Activated CD4-positive, alpha-beta T cell treated with anti-CD3 and anti-CD28 coated beads, Interleukin-2, amount 50 U/mL, for 1 hour (primary cell): ENCODE results near the gene PPP2R5E.
"Not testable (repeated sequence)": the region's sequence is repeated elsewhere in the genome, so short reads cannot be mapped to it uniquely, and the experiment has no call there.

ENCODE experiments used
- DNase-seq: peaks from one replicate; pipeline ENCODE4 v3.0.0-alpha.2; 2020

Gene PPP2R5E

DNA sequence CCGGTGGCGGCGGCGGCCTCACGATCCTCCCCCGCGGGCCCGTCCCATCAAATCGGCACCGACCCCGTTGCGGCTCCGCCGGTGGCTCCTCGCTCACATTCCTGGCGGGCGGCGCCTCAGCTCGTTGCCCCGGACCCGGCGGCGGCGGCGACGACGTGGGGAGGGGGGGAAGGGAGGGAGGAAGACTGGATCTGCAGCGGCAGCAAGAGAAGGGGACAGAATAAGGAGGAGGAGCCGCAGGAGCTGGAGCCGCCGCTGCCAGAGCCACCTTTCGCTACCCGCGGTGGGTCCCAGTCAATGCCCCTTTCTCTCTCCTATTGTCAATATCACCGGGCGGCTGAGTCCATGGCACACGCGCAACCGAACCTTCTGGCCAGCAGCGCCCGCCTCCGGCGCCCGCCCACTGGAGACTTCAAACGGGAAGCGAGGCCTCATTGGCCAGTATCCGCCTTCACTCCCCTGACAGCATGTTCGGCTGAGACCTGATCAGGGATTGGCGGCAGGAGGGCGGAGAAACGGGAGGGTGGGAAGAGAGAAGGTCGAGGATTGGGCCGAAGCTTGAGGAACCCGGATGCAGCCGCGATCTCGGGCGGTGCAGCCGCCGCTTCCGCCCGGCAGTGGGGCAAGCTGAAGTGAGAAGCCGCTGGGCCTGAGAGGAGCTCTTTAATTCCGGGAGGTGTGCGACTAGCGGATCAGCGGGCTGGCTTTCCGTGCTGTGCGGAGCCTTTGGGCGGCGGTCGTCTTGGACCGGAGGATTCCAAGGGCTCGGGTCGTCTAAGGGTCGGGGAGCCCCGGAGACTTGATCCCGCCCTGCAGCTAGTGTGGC is at the start of gene PPP2R5E:
PPP2R5E (minus strand) TSS at position 378 of the 826 bp plus-strand sequence. CDS start 3,692 bp downstream, outside the sequence.
- DNase-seq = peak; percentile 97

DNA sequence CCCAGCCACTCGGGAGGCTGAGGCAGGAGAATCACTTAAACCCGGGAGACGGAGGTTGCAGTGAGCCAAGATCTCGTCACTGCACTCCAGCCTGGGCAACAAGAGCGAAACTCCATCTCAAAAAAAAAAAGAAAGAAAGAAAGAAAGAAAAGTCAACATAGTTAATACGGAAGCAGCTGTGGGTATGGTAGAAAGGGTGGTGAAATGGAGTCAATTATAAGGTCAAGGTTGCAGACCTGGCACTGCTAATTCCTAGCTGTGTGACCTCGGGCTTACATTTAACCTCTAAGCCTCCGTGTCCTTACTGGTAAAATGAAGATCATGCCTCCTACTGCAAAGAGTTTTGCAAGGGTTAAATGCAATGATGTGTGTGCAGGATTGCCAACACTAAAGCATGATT is 39.9 kb upstream of the PPP2R5E start:
- not testable (repeated sequence) for DNase-seq

DNA sequence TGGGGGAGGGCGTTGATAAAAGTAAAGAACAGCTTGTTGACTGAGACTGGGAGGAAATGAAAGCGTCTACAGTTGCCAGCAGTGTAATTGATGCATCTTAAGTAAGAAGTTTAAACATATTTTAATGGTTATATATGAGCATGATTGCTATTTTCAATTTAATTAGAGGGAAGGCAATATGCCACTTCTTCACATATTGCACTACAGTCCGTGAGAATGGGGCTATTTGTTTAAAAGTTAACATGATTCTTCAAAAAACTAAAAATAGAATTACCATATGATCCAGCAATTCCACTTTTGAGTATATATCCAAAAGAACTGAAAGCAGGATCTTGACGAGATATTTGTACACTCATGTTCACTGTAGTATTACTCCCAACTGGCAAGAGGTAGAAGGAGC is 38.3 kb upstream of the PPP2R5E start:
- DNase-seq = no peak

DNA sequence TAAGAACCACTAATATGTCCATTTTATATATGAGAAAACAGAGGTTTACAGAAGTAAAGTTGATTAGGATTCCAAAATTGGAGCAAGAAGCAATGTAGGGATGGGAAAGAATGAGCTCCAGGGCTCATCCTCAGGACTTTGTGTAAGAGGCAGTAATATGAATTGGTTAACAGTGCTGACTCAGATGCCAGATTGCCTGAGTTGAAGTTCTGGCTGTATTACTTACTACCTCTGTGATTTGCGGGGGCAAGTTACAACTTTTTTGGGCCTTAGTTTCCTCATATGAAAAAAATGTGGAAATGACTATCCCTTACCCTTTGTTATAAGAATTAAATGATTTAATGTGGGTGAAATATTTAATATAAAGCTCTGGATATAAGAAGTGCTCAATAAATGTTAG is 35.1 kb upstream of the PPP2R5E start:
- no peak for DNase-seq

DNA sequence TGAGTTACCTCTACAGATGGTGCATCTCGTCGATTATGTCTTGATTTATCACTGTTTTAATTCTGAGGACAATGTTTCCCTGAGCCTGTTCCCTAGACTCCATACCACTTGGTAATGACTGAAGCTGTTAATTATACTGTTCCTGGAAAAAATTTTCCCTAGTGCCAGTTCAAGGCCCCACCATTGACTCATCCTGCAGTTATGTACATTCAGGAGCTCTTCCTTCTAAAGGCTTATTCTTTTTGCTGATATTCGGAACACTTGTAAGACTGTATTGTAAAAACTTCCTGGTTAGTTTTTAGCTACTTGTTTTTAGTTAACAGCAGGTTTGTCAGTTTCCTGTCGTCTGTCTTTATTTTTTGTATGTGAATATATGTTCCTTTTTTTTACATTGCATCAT is 30.4 kb upstream of the PPP2R5E start:
- no peak for DNase-seq

DNA sequence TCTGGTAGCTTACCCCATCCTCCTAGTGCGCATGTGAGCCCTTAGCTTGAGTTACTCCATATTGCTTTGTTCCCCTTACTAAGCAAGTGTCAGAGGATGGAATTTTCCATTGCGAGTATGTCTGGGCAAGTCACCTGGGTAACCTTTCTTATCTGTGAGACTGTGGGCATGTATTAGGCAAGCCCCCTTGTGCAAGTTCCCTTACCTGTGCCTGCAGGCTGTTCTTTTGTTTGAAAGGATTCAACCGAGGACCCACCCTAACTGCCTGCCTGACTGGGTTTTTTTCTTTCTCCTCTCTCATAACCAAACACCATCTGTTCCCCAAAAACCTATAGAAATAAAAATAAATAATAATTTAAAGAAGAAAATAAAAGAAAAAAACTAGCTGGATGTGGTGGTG is 22.3 kb upstream of the PPP2R5E start:
- DNase-seq = no peak

DNA sequence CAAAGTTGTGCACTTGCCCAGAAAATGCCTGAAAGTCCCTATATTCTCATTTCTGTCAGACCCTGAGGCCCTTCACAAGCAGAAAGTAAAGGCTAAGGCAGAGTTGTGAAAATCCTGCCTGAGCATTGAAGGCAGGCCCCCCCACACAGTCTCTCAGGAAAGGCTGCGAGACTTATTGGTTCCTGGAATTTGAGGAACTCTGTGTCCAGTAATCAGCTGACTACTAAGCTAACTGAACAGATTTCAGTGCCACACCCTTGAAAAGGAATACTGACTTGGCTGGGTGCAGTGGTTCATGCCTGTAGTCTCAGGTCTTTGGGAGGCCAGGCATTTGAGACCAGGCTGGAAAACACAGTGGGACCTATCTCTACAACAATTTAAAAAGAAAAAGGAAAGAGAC is 21.1 kb upstream of the PPP2R5E start:
- DNase-seq = no peak

DNA sequence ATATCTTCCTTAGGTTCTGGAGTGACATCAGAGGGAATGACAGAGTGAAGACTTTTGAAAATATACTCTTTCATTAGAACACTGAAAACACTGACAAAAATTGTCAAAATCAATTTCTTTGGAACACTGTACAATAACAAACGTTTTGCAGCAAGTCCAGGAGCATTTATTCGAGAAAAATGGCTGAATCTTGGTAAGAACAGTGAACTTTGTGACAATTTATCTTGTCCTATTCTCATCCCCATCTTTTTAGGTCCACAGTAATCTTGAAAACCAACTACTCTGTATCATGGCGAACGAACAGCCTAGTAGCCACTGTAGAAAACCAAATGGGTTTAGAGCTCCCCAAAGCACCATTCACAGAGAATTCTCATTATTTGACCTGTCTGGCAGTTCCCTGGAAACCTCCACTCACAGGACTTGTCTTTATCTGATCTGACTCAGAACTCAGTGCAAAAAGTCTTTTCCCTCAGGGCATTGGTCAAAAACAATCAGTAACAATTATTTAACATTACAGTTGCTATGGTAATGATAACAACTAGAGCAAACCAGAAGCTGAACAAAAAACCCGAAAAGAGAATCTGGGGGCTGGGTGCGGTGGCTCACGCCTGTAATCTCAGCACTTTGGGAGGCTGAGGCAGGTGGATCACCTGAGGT is 20.3 kb upstream of the PPP2R5E start:
- no peak for DNase-seq

DNA sequence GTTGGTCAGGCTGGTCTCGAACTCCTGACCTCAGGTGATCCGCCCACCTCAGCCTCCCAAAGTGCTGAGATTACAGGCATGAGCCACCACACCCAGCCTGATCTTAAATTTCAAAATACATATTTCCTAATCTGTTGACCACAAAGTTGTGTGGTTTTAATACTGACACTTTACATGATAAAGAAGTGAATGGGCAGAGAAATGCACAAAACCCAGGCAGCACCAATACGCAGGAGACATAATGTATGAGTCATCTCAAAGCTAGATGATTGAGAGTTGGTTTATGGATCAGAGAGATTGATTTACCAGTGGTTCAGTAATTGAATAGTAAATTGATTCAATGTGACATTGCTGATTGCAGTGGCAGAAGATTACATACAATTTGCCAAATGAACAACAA is 19.2 kb upstream of the PPP2R5E start:
- DNase-seq = no peak

DNA sequence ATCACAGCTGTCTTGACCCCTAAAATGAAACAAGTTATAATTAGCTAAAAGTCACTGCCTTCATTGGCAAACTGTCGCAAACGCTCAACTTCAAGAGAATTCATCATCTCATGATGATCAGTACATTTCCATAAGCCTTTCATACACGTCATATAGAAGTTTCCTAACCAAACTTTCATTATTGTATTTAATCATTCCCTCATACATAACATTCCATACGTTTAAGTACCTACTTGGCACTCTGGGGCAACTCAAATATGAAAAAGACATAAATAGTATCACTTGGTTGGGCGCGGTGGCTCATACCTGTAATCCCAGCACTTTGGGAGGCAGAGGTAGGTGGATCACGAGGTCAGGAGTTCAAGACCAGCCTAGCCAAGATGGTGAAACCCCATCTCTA is 12.4 kb upstream of the PPP2R5E start:
- DNase-seq = no peak

DNA sequence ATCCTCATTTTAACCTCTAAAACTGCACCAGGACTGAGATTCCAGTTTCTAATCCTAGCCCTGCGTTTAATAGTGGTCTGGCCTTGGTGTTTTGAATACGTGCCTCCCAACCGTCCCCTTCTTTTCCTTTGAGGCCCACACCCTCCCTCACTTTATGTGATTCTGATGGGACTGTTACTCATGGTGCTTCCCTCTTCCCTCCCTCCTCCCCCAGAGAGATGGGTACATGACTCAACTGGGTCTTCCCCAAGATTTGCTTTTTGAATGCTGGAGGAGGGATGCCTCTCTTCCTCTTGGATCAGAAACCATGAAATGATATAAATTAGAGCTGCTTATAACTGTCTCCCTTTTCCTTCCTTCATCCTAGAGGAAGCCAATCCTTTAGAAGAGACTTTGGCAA is 8.2 kb upstream of the PPP2R5E start:
- DNase-seq = no peak

DNA sequence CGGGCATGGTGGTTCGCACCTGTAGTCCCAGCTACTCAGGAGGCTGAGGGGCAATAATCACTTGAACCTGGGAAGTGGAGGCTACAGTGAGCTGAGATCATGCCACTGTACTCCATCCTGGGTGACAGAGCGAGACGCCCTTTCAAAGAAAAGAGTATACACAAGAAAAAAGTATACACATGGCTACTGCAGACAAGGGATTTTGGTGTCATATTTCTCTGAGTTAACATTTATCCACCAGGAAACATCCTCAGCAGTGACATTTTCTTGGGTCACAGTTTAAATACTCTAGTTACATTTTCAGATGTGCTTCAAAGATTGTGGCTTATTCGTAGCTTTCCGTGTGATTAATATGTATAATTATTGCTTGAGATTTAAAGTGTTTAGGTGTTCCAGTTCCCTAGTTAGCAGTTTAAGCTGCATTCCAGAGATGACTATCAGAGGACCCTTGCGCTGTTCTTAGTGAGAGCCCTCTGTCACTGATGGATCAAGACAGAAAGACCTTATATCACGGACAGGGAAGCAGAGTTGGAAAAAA is 4.7 kb upstream of the PPP2R5E start:
- no peak for DNase-seq

DNA sequence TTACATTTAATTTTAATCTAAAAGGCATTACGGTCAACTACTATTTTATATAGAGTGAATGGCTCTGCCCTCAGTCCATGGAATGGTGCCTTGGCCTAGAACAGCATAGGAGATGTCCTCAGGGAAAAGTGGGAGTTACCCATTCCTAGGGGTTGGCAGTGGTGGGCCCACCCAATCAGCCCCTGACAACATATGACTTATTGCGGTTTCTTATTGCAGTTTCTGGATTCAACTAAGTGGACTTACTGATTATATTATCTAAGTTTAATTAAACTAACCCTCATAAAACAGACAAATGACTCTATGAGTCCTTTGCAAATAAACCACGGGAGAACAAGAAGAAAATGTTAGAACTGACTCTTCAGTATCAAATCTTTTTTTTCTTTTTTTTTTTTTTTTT is 2.3 kb upstream of the PPP2R5E start:
- no peak for DNase-seq

DNA sequence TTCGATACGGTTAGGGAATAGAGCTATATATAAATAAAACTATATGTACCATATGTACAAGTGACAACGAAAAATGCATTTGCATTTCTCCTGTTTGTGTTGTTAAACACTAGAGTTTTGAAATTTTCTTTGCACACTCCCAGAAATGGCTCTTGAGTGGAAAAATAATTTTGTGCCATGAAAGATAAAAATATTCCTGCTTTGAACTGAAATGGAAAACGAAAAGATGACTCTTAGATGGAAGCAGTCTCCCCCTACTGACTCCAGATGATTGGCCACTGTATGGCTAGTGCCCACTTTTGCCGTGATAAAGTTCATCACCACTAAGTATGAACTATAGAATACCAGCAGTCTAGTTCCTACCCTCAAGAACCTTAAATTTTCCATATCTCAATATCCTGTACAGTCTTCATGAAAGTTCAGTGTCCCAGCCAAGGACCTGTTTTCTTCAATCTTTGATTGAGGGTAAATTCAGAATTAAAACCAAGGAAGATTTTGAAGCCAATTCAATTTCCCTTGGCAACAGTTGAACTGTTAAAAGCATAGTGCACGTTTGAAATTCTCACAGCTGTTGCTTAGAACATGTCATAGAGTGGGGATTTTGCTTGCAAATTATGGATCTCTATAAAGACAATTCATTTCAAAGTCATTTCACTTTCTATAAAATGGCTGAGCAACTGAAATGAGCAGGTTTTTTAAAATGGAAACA is 1.6 kb upstream of the PPP2R5E start:
- no peak for DNase-seq

DNA sequence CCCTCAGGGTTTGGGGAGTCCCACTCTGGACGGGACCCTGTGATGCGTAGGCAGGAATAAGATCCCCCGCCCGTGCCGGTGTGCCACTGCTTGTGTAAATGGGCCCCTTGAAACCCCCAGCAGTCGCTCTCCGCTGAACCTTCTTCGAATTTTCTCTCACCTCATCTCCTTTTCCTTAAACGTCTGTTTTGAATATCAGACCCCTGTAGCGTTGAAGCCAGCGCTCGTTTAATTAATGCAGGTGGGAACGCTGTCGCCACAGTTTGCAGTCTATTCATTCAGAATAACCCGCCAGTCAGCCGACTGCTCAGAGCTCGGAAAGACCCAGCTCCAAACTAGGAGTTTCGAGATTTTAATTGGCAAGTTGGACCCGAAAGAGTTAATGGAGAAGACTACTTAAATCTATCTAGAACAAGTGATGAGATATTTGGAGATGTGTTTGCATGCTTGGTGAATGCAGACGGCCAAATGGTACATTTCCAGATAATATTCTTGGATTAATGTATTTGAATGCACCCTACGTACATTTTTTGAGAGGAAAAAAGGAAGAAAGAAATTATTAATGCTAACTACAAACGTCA is 739 bp upstream of the PPP2R5E start:
- no peak for DNase-seq

DNA sequence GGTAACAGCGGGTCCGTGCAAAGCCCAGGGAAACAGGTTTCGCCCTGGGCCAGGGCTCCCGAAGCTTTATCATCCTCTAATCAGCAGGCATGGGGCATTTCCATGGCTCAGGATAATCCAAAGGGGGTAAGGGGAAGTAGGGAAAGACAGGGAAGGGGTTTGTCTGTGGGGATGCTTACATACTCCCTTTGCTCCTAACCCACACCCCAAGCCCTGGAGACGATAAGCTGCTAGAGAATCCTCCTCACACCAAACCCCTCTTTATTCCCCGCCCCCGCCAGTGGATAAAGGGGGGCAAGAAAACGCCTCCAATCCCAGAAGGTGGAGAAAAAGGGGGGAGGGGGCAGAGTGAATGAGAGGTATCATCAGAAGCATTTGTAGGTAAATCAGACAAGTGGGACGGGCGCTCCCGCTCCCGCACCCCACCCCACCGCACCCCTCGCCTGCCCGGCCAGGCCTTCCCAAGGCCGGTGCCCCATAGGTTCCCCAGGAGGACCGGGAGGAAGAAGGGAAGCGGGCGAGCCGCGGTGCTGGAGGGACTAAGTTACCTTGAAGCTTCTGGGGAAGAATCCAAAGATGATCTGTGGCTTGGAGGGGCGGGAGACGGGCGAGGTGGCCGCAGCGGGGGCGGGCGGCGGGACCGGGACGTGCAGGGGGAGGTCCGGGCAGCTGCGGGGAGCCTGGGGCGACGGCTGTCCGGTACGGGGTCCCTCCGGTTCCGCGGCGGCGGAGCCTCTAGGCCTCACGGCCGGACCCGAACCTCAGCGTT is 762 bp downstream of the PPP2R5E start:
- DNase-seq = no peak

DNA sequence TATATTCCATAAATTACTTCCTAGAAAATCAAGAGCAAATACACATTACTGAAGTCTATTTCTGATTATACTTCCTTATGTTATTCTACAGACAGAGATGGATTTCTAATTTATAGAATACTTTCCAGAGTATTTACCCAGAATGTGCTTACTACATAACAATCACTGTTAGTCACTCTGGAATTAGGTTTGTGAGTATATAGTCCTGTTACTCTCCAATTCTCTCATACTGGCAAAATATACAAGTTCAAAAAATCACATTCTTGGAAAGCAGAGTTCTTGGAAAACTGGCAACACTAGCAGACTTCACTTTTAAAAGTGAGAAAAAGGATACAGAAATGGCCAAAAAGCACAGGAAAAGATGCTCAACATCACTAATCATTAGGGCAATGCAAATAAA is 7.3 kb downstream of the PPP2R5E start:
- no peak for DNase-seq

DNA sequence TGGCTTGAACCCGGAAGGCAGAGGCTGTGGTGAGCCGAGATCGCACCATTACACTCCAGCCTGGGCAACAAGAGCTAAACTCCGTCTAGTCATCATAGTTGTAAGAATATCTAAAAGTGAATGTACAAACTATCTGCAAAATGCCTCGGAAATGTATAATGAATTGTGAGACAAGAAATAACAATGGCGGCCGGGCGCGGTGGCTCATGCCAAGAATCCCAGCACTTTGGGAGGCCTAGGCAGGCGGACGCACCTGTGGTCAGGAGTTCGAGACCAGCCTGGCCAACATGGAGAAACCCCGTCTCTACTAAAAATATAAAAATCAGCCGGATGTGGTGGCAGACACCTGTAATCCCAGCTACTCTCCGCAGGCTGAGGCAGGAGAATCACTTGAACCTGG is 9.7 kb downstream of the PPP2R5E start:
- DNase-seq = no peak

DNA sequence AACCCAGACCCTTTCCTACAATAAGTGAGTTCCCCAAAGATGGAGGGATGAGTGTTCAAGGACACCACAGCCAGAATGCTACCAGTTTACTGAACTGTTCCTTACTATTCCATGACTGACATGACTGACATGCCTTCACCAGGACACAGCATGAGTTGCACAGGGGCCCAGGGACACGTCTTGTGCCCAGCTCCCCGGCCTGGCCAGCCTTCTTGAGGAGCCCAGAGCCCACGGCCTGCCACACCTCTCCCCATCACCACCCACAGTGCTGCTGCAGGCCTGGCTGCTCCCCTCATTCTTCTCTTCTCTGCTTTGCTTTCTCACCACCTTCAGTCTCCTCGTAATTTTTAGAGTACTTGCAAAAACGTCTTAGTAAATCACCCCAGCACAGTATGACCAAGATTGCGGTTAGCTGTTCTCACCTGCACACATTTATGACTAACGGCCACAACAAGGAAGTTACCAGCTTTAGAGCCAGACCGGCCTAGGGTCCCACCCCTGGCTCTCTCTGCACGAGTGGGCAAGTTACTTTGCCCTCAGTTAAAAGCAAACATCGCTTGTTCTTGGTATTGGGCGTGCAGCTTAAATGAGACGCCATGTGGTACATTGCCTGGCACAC is 18.5 kb downstream of the PPP2R5E start:
- DNase-seq = no peak

DNA sequence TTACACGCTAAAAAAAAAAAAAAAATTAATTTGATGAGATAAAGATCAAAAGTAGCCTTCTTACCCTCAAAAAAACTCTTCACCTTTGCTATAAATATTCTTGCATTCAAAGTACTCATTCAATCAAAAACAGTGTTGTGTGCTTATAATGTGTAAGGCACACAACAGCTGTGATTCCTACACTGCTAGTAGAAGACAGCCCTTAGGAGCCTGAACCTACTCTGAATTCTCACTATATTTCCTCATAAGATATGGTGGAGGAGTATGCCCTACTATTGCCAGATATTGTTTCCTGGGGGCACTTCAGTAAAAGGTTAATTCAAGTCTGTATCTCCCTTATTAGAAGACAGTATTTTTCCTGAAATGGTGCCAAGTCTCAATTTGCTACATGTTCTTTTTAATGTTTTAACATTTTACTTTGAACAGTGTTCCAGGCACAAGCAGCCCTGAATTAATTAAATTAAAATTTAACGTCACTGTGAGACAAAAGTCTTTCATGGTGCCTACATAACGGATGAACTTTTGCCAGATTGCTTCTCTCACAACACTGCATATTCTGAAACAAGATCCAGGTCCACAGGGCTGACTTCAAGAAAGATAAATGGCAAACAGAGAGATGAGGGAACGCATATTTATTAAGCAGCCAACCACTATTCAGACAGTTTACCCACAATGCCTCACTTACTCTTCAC is 19.3 kb downstream of the PPP2R5E start:
- no peak for DNase-seq

DNA sequence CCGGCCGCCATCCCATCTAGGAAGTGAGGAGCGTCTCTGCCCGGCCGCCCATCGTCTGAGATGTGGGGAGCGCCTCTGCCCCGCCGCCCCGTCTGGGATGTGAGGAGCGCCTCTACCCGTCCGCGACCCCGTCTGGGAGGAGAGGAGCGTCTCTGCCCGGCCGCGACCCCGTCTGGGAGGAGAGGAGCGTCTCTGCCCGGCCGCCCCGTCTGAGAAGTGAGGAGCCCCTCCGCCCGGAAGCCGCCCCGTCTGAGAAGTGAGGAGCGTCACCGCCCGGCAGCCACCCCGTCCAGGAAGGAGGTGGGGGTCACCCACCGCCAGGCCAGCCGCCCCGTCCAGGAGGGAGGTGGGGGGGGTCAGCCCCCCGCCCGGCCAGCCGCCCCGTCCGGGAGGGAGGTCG is 20.7 kb downstream of the PPP2R5E start:
- DNase-seq = not testable (repeated sequence)
